ENCODE measurements around the gene ILF2. TPM values are rescaled to one million over a fixed set of nuclear protein-coding genes. Genes with fewer than 3 reads are reported as not detected.

Gene ILF2
- total RNA-seq, 2 experiments from 2014 or later, result 140 to 147 TPM

- Histone ChIP-seq H3K4me3 (ENCODE audit: low read length) (no peak overlapping the region), H3K9me3 (ENCODE audit: control insufficient read depth in 1 of 2, insufficient read depth in 1 of 2, low read length in 2 of 2) (no peaks in the 10 kb centered on the region), H3K27ac (ENCODE audit: low read depth in 1 of 2, low read length in 2 of 2) (no peak overlapping the region), H3K36me3 (ENCODE audit: insufficient read depth, low read length) (no peaks in the 10 kb centered on the region), H3K27me3 (ENCODE audit: control insufficient read depth in 1 of 2, insufficient read depth in 2 of 2, low read length in 2 of 2) (peaks cover 0 to 3% of the 10 kb centered on the region in 2 experiments), H3K4me1 (ENCODE audit: insufficient read depth, low read length) (no peaks in the 10 kb centered on the region)
- Mint-ChIP-seq H3K4me3 (no peak overlapping the region), H3K4me1 (ENCODE audit: low read depth) (no peaks in the 10 kb centered on the region), H3K36me3 (ENCODE audit: low read depth) (no peaks in the 10 kb centered on the region), H3K27me3 (peaks cover 5% of the 10 kb centered on the region), H3K27ac (no peak overlapping the region), H3K9me3 (no peaks in the 10 kb centered on the region)
- DNase-seq (no peak), ATAC-seq (ENCODE audit: poor library complexity) (no peak)
- CTCF ChIA-PET, result no interaction called here
- POLR2A ChIA-PET, result no interaction called here
- intact Hi-C loops (cut with DNase I, micrococcal nuclease), result no loop called here
- no peak for TF ChIP-seq CTCF (IDR thresholded peaks at IDR 0.05)
Measured at GRCh38 chr1:153698923-153699714, 28.3 kb upstream of the ILF2 start.

- no peaks in the 10 kb centered on the region for H3K9me3 ChIP-seq (ENCODE audit: control insufficient read depth in 1 of 2, insufficient read depth in 1 of 2, low read length in 2 of 2)
- CTCF ChIA-PET, result no interaction called here
- H3K4me3 Mint-ChIP-seq, result no peak overlapping the region
- H3K4me1 ChIP-seq (ENCODE audit: insufficient read depth, low read length), result no peaks in the 10 kb centered on the region
- no peak overlapping the region for H3K4me3 ChIP-seq (ENCODE audit: low read length)
- no peak overlapping the region for H3K27ac ChIP-seq (ENCODE audit: low read depth in 1 of 2, low read length in 2 of 2)
- no peaks in the 10 kb centered on the region for H3K4me1 Mint-ChIP-seq (ENCODE audit: low read depth)
- H3K9me3 Mint-ChIP-seq, result no peaks in the 10 kb centered on the region
- ATAC-seq (ENCODE audit: poor library complexity) (no peak), DNase-seq (no peak)
- POLR2A ChIA-PET, result no interaction called here
- TF ChIP-seq CTCF (IDR thresholded peaks at IDR 0.05), result no peak
- peaks cover 5% of the 10 kb centered on the region for H3K27me3 Mint-ChIP-seq
- H3K36me3 Mint-ChIP-seq (ENCODE audit: low read depth), result no peaks in the 10 kb centered on the region
- no peak overlapping the region for H3K27ac Mint-ChIP-seq
- H3K36me3 ChIP-seq (ENCODE audit: insufficient read depth, low read length), result no peaks in the 10 kb centered on the region
- H3K27me3 ChIP-seq (ENCODE audit: control insufficient read depth in 1 of 2, insufficient read depth in 2 of 2, low read length in 2 of 2), result no peaks in the 10 kb centered on the region
- intact Hi-C loops (cut with DNase I, micrococcal nuclease), result no loop called here
Measured at GRCh38 chr1:153698020-153698922, 27.5 kb upstream of the ILF2 start.

- TF ChIP-seq CTCF (IDR thresholded peaks at IDR 0.05), result no peak
- Histone ChIP-seq H3K36me3 (ENCODE audit: insufficient read depth, low read length) (no peaks in the 10 kb centered on the region), H3K27ac (ENCODE audit: low read depth in 1 of 2, low read length in 2 of 2) (no peak overlapping the region), H3K9me3 (ENCODE audit: control insufficient read depth in 1 of 2, insufficient read depth in 1 of 2, low read length in 2 of 2) (no peaks in the 10 kb centered on the region), H3K4me1 (ENCODE audit: insufficient read depth, low read length) (no peaks in the 10 kb centered on the region), H3K4me3 (ENCODE audit: low read length) (no peak overlapping the region), H3K27me3 (ENCODE audit: control insufficient read depth in 1 of 2, insufficient read depth in 2 of 2, low read length in 2 of 2) (no peaks in the 10 kb centered on the region)
- no peaks in the 10 kb centered on the region for H3K36me3 Mint-ChIP-seq (ENCODE audit: low read depth)
- ATAC-seq (ENCODE audit: poor library complexity), result no peak
- intact Hi-C loops (cut with DNase I, micrococcal nuclease), result no loop called here
- H3K27me3 Mint-ChIP-seq, result peaks cover 5% of the 10 kb centered on the region
- no peak overlapping the region for H3K27ac Mint-ChIP-seq
- ChIA-PET CTCF (interaction anchor here (1.6 kb wide), 1 partner anchor 19 kb away, joined by 3 read pairs; no protein-coding TSS in a partner anchor), POLR2A (no interaction called here)
- no peak for DNase-seq
- no peaks in the 10 kb centered on the region for H3K4me1 Mint-ChIP-seq (ENCODE audit: low read depth)
- H3K9me3 Mint-ChIP-seq, result no peaks in the 10 kb centered on the region
- no peak overlapping the region for H3K4me3 Mint-ChIP-seq
Measured at GRCh38 chr1:153697191-153698019, 26.6 kb upstream of the ILF2 start.
